ENCODE results near the gene C1QTNF9B.

DNA sequence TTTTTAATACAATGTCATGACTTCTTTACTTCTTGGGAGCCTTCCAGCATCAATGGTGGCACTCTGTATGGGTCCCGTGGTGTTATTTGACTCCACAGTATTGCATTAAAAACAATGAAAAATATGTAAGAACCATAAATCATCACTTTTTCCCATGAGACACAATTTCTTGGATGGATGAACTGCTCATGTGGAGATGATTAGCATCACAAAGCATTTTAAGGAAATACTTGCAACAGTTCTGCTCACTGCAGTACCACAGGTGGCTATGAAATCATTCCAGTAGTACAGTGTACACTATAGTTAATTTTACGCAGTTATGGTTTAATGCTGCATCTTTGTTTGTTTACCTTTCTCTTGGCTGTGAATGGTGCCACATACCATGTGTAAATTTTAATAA lies 37.2 kb upstream of the C1QTNF9B start:
- no peak for TF ChIP-seq CTCF (conservative IDR thresholded peaks at IDR 0.05; ENCODE audit: low read depth, low read length)
- no peak for TF ChIP-seq EZH2phosphoT487 (IDR thresholded peaks at IDR 0.05; ENCODE audit: borderline replicate concordance, low read length)
- TF ChIP-seq EZH2 (IDR thresholded peaks at IDR 0.05; ENCODE audit: low read length, unreplicated experiment): no peak

Measured in PC-3 (cell line).